HCT116 (cell line): ENCODE measurements around the gene TIMM50.

Source experiments
- EGR1 ChIP-seq: IDR thresholded peaks from 2 replicates; pipeline ENCODE4 v1.6.1; 2012; ENCODE audit warnings: low read depth
- EZH2 ChIP-seq: fragments of 200-600 bp; sonication (generic); IDR thresholded peaks from 2 replicates; pipeline ENCODE4 v1.6.1; 2017; ENCODE audit warnings: antibody characterized with exemption, mixed run types
- EZH2phosphoT487 ChIP-seq: fragments of 200-600 bp; IDR thresholded peaks from 2 replicates; pipeline ENCODE4 v1.6.1; 2018; ENCODE audit warnings: antibody characterized with exemption, borderline replicate concordance
- FOSL1 ChIP-seq: IDR thresholded peaks from 2 replicates; pipeline ENCODE4 v1.6.1; 2012; ENCODE audit warnings: low read depth
- POLR2A ChIP-seq: IDR thresholded peaks from 2 replicates; pipeline ENCODE4 v1.7.0; 2011; ENCODE audit warnings: borderline replicate concordance; ENCODE audit not compliant: insufficient read depth, insufficient read length; ENCODE audit errors: extremely low read depth
- RAD21 ChIP-seq: IDR thresholded peaks from 2 replicates; pipeline ENCODE4 v1.6.1; 2012; ENCODE audit warnings: low read depth, mild to moderate bottlenecking
- SIN3A ChIP-seq: IDR thresholded peaks from 2 replicates; pipeline ENCODE4 v1.6.1; 2012; ENCODE audit warnings: low read depth
- TCF7L2 ChIP-seq: IDR thresholded peaks from 2 replicates; pipeline ENCODE4 v1.7.0; 2011; ENCODE audit warnings: borderline replicate concordance, inconsistent platforms; ENCODE audit not compliant: insufficient read depth, insufficient read length; ENCODE audit errors: extremely low read depth
- ZNF274 ChIP-seq: fragments of 200-500 bp; sonication (Bioruptor generic); IDR thresholded peaks from 2 replicates; pipeline ENCODE4 v1.6.1; 2014; ENCODE audit warnings: mild to moderate bottlenecking, low read depth, low read length, inconsistent platforms
- TF ChIP-seq, protein P1 (sequence below), 3 experiments: fragments of 200-600 bp in 1 of 3; sonication (generic) in 1 of 3; IDR thresholded peaks in 2 of 3; conservative IDR thresholded peaks in 1 of 3; 2 replicates each; pipeline ENCODE4 v1.5.1; 2012 to 2017; ENCODE audit warnings: low read depth in 2 of 3, low read length in 2 of 3, antibody characterized with exemption in 1 of 3, borderline replicate concordance in 1 of 3, control low read depth in 1 of 3, mild to moderate bottlenecking in 1 of 3, mixed read lengths in 1 of 3, mixed run types in 1 of 3, moderate library complexity in 1 of 3; ENCODE audit not compliant: insufficient read depth in 1 of 3
- TF ChIP-seq, protein P2 (sequence below): IDR thresholded peaks from 2 replicates; pipeline ENCODE4 v1.6.1; 2012; ENCODE audit warnings: low read depth
- TF ChIP-seq, protein P3 (sequence below): IDR thresholded peaks from 2 replicates; pipeline ENCODE4 v1.6.1; 2012
- TF ChIP-seq, protein P4 (sequence below): IDR thresholded peaks from 2 replicates; pipeline ENCODE4 v1.6.1; 2012
- TF ChIP-seq, protein P5 (sequence below): IDR thresholded peaks from 2 replicates; pipeline ENCODE4 v1.6.1; 2011; ENCODE audit warnings: mild to moderate bottlenecking, low read length, moderate library complexity; ENCODE audit not compliant: insufficient replicate concordance; ENCODE audit errors: extremely low read depth

DNA sequence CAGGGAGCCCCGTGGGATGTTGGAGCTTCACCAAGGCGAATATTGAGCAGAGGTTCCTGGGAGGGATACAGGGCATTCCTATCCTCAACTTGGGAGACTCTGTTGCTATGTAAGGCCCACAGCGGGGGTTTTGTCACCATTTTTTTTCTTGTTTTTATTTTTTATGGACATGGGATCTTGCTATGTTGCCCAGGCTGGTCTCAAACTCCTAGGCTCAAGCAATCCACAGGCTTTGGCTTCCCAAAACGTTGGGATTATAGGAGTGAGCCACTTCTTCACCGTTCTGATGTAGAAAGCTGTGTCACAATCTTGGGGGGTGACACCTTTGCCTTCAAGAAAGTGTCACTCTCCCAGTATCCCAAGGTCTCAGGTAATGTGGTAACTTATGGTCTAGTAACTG, 20.7 kb downstream of the TIMM50 start:
- no peak for TF ChIP-seq POLR2A
- TF ChIP-seq, protein P1, sequence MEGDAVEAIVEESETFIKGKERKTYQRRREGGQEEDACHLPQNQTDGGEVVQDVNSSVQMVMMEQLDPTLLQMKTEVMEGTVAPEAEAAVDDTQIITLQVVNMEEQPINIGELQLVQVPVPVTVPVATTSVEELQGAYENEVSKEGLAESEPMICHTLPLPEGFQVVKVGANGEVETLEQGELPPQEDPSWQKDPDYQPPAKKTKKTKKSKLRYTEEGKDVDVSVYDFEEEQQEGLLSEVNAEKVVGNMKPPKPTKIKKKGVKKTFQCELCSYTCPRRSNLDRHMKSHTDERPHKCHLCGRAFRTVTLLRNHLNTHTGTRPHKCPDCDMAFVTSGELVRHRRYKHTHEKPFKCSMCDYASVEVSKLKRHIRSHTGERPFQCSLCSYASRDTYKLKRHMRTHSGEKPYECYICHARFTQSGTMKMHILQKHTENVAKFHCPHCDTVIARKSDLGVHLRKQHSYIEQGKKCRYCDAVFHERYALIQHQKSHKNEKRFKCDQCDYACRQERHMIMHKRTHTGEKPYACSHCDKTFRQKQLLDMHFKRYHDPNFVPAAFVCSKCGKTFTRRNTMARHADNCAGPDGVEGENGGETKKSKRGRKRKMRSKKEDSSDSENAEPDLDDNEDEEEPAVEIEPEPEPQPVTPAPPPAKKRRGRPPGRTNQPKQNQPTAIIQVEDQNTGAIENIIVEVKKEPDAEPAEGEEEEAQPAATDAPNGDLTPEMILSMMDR (IDR thresholded peaks at IDR 0.05 in 2 of 3, conservative IDR thresholded peaks at IDR 0.05 in 1 of 3; ENCODE audit: borderline replicate concordance in 1 of 3, insufficient read depth in 1 of 3, low read depth in 2 of 3, low read length in 2 of 3) = no peak
- TF ChIP-seq EZH2phosphoT487 = no peak
- TF ChIP-seq RAD21 = no peak
- TF ChIP-seq TCF7L2 = no peak
- TF ChIP-seq FOSL1 = no peak
- TF ChIP-seq, protein P2, sequence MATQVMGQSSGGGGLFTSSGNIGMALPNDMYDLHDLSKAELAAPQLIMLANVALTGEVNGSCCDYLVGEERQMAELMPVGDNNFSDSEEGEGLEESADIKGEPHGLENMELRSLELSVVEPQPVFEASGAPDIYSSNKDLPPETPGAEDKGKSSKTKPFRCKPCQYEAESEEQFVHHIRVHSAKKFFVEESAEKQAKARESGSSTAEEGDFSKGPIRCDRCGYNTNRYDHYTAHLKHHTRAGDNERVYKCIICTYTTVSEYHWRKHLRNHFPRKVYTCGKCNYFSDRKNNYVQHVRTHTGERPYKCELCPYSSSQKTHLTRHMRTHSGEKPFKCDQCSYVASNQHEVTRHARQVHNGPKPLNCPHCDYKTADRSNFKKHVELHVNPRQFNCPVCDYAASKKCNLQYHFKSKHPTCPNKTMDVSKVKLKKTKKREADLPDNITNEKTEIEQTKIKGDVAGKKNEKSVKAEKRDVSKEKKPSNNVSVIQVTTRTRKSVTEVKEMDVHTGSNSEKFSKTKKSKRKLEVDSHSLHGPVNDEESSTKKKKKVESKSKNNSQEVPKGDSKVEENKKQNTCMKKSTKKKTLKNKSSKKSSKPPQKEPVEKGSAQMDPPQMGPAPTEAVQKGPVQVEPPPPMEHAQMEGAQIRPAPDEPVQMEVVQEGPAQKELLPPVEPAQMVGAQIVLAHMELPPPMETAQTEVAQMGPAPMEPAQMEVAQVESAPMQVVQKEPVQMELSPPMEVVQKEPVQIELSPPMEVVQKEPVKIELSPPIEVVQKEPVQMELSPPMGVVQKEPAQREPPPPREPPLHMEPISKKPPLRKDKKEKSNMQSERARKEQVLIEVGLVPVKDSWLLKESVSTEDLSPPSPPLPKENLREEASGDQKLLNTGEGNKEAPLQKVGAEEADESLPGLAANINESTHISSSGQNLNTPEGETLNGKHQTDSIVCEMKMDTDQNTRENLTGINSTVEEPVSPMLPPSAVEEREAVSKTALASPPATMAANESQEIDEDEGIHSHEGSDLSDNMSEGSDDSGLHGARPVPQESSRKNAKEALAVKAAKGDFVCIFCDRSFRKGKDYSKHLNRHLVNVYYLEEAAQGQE = no peak
- TF ChIP-seq ZNF274 = no peak
- TF ChIP-seq EZH2 = no peak
- TF ChIP-seq, protein P3, sequence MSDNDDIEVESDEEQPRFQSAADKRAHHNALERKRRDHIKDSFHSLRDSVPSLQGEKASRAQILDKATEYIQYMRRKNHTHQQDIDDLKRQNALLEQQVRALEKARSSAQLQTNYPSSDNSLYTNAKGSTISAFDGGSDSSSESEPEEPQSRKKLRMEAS = no peak
- no peak for TF ChIP-seq SIN3A
- TF ChIP-seq, protein P4, sequence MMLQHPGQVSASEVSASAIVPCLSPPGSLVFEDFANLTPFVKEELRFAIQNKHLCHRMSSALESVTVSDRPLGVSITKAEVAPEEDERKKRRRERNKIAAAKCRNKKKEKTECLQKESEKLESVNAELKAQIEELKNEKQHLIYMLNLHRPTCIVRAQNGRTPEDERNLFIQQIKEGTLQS = no peak
- TF ChIP-seq EGR1 = no peak
- TF ChIP-seq, protein P5, sequence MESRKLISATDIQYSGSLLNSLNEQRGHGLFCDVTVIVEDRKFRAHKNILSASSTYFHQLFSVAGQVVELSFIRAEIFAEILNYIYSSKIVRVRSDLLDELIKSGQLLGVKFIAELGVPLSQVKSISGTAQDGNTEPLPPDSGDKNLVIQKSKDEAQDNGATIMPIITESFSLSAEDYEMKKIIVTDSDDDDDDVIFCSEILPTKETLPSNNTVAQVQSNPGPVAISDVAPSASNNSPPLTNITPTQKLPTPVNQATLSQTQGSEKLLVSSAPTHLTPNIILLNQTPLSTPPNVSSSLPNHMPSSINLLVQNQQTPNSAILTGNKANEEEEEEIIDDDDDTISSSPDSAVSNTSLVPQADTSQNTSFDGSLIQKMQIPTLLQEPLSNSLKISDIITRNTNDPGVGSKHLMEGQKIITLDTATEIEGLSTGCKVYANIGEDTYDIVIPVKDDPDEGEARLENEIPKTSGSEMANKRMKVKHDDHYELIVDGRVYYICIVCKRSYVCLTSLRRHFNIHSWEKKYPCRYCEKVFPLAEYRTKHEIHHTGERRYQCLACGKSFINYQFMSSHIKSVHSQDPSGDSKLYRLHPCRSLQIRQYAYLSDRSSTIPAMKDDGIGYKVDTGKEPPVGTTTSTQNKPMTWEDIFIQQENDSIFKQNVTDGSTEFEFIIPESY = no peak
